NB4 (cell line): ENCODE data around the gene MTF1.

Experiments used
- CTCF ChIP-seq: IDR thresholded peaks from one replicate; pipeline ENCODE4 v1.5.1; 2012; ENCODE audit warnings: low read depth, low read length
- POLR2A ChIP-seq: IDR thresholded peaks from 2 replicates; pipeline ENCODE4 v1.6.1; 2011; ENCODE audit warnings: mild to moderate bottlenecking; ENCODE audit not compliant: insufficient read length; ENCODE audit errors: extremely low read depth

- no peak for TF ChIP-seq POLR2A
- no peak for TF ChIP-seq CTCF
These were observed 61.5 kb downstream of the MTF1 start for GRCh38 chr1:37797750-37798345.
